Stimulated activated CD8-positive, alpha-beta memory T cell treated with anti-CD3 and anti-CD28 coated beads, Interleukin-4, amount 100 ng/mL, for 1 hour (primary cell): Measurements from ENCODE around the gene ACR.

Source experiments
- DNase-seq, 2 donors: peaks; one replicate each; pipeline ENCODE4 v3.0.0-alpha.2; 2020; ENCODE audit warnings: low read depth in 2 of 2, low spot score in 1 of 2

The ACR gene

GRCh38 chr22:50737728-50738648, at the start of gene ACR:
ACR (plus strand) TSS chr22:50738204; CDS start chr22:50738236, 32 bp downstream.
- DNase-seq: no peak

DNA sequence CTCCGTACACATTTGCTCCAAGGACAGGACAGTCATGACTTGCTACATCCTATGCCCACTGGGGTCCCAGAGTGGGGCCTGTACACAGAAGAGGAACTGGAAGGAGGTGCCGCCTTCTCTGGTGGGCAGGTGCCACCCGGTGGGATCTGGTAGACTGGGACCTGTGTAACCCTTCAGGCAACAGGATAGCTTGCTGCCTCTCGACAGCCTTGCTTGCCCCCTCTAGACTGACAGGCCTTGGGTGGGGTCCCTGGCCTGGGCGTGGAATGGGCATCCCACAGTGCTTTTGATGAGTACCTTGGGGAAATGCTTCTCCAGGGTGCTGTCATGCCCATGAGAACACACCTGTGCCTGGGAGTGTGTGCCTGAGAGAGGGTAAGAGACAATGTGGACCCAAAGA, 49.6 kb upstream of the ACR start:
- no peak for DNase-seq

DNA sequence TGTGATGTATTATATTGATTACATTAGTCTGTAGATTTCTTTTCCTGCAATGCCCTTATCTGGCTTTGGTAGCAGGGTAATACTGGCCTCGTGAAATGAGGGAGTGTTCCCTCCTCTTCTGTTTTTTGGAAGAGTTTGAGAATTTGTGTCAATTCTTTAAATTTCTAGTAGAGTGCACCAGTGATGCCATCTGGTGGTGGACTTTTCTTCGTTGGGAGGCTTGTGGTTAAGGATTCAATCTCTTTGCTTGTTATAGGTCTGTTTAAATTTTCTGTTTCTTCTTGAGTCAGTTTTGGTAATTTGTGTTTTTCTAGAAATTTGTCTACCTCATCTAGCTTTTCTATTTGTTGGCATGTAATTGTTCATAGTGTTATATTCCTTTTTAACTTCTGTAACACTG, 46.5 kb upstream of the ACR start:
- DNase-seq: no peak

DNA sequence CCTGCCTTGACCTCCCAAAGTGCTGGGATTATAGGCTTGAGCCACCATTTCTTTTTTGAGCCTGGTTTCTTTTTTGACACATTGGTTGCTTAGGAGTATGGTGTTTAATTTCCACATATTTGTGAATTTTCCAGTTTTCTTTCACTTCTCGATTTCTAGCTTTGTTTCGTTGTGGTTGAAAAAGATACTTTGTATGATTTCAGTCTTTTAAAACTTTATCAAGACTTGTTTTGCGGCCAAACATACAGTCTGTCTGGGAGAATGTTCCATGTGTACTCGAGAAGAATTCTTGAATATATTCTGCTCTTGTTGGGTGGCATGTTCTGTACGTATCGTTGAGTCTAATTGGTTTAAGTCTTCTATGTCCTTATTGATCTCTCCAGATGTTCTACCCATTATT, 44.5 kb upstream of the ACR start:
- no peak for DNase-seq

GRCh38 chr22:50694099-50694605, 43.9 kb upstream of the ACR start:
- no peak for DNase-seq

DNA sequence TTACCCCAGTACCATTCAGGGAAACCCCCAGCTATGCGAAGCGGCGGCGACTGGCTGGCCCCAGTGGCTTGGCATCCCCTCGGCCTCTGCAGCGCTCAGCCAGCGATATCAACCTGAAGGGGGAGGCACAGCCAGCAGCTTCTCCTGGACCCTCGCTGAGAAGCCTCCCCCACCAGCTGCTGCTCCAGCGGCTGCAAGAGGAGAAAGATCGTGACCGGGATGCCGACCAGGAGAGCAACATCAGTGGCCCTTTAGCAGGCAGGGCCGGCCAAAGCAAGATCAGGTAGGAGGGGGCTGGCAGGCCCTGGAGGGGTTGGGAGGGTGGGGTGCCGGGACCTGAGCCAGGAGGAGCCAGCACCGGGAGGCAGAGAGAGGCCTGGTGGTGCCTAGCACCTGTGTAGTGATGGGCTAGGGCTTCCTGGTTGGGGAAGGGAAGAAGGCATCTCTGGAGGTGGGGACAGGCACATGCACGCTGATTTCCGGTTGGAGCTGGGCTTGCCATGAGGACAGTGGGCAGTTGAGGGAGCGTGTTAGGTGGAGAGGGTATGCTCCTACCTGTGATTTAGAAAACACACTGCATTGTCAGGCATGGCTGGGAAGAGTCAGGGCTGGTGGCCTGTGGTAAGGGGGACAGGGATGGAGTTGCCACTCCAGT, 43.1 kb upstream of the ACR start:
- DNase-seq: no peak

GRCh38 chr22:50695421-50696250, 42.4 kb upstream of the ACR start:
- no peak for DNase-seq

DNA sequence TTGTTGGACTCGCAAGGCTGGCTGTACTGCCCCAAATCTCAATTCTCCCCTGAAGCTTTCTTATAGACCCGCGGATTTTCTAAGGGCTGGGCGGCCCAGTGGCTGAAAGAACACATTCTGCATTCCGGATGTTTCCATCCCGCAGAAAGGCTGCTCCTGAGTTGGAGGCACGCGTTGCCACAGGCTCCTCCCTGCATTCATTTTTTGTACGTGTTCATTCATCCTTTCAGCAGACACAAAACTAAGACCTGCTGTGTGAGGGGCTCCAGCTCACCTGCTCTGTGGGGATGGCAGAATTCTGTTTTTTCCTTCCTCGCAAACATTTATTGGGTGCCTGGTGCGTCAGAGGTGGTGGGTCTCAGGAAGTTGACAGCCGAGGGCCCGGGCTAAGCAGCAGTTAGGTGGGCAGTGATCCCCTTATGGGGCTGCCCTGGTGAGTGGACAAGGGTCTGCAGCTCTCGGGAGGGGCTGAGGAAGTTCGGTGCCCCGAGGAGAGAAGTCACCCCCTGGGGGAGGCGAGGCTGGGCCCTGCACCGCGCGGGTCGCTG, 41.7 kb upstream of the ACR start:
- DNase-seq: no peak

DNA sequence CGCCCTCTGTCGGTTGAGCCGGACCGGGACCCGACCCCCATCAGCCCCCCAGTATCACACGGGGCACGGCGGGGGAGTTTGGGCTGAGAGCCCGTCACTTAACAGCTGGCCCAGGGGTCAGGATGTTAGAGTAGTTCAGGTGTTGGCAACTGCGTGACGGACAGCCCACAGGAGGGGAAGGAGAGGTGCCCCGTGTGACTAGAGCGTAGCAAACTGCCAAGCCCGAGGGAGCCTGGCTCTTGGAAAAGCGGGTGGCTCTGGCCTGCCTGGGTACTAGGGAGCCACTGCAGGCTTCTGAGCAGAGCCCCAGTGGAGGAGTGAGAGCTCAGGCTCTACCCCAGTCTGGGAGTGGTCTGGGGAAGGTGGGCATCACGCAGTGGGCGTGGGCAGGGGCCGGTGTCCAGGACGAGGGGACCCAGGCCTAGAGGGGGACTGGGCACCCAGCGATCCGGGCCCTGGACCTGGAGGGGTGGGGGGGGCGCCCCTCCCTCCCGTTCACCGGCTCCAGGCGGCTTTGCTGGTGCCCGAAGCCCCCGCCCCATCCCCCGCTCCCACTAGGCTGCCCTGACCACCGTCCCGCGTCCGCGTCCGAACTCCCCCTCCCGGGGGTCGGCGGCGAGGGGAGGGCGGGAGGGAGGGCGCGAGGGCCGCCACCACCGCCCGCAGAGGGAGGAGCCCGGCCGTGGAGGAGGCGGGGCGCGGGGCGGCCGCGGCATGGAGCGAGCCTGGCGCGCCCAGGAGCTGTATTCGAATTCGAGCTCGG, 41.0 kb upstream of the ACR start:
- no peak for DNase-seq

DNA sequence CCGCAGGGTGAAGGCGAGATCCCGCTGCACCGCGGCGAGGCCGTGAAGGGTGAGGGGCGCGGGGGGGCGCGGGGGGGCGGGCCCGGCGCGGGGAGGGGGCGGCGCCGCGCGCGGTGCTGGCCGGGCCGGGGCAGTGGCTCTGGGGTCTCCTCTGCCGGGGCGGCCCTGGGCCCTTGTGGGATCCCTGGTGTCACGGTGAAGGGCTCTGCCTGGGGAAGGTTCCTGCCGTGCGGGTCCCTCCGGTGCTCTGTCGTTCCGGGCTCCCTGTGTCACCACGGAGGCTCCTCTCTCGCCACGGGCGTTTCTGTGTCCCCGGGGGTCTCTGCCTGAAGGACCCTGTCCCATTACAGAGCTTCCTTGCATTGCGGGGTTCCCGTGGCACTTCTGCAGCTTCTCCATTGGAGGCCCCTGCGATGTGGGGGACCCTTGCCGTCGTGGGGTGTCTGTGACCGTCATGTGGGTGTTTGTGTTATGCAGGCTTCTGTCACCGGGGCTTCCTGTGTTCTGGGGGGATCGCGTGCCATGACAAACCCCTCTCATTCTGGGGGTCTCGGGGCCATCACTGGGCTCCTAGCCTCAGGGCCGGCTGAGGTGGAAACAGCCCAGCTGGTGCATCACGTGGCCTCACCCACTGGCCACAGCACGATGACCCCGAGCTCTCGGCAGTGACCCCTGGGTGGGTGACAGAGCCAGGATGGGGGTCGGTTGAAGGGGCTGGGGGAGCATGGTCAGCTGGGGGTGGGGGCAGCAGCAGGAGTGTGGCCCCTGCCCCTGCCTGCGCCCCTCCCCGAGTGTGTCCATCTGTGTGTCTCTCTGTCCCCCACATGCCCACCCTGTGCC, 40.1 kb upstream of the ACR start:
- no peak for DNase-seq

GRCh38 chr22:50698546-50698945, 39.5 kb upstream of the ACR start:
- no peak for DNase-seq

- no peak for DNase-seq
Observed at GRCh38 chr22:50699001-50699755, 38.8 kb upstream of the ACR start.

DNA sequence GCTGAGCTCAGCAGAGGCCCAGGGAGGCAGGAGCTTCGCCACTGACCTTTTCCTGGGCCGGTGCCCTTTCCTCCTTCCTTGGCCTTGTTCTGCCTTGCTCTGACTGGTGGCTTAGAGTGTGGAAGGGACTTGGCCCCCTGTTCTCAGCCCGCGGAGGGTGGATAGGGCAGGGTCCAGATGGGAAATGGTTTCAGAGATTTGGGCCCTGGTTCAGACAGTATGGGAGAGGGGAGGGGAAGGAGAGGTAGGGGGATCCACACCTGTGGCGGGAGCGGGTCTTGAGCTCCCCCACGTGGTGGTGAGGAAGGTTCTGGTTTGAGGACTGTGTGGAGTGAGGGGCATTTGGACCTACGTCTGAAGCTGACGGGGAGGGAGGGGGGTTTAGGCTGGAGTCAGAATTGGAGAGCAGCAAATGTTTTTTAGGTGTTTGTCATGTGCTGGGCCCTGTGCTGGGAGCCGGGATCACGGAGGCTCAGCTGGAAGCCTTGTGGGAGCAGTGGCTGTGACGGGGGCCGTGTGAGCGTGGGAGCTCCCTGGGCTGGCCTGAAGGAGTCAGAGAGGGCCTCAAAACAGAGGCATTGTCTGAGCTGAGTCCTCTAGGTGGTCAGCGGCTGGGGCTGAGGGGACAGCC, 38.1 kb upstream of the ACR start:
- no peak for DNase-seq

- DNase-seq: no peak
Observed at GRCh38 chr22:50700387-50701075, 37.5 kb upstream of the ACR start.

DNA sequence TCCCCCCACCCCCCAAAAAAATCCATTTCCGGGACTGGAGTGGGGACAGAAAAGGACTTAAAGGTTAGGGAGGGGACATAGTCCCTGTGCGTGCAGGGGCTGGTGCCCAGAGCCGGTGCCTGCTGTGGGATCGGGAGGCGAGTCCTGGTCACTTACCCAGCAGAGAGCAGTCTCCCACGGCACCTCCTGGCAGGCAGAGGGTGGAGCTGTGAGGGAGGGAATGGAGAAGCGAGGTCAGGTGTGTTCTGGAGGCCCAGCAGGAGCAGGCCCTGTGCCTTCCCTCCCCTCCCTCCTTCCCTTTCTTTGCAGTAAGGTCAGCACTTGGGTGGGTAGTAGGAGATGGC, 37.0 kb upstream of the ACR start:
- DNase-seq: no peak

DNA sequence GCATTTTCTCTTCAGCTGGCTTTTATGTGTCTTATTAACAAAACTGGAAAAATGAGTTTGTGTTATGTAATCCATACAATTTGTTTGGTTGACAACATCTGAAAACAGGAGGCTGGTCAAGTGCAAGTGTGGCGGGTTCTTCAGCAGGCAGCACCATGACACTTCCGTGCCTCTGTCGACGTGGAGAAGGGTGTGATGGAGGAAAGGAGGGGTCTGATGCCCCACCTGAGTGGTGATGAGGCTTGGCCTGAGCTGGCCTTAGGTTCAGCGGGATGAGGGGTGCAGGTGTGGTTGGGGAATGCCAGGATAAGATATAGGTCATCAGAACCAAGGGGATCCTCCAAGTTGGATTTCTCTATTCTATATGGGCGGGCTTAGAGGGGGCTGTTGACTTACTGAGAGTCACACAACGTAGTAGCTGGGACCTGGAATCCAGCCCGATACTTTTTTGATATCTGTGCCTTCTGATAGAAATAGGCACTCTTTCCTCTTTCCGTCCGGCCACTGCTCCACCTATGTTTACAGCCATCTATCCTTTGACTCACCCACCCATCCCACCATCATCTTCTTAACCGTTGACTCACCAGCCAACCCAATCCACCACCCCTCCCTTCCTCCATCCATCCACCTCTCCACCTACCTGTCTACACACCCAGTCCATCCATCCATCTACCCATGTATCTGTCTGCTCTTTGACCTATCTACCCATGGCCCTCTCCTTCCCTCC, 36.4 kb upstream of the ACR start:
- DNase-seq: no peak

- DNase-seq: no peak
Observed at GRCh38 chr22:50702261-50702671, 35.7 kb upstream of the ACR start.
